Lower leg skin (tissue), 3 donors: ENCODE measurements around the gene GDF9.

Experiments
- CTCF ChIP-seq, 3 donors: fragments of 450-650 bp; IDR thresholded peaks; one replicate each; pipeline ENCODE4 v1.5.1; 2016; ENCODE audit warnings: antibody characterized with exemption in 3 of 3, mild to moderate bottlenecking in 3 of 3, moderate library complexity in 2 of 3
- POLR2A ChIP-seq, 2 donors: fragments of 450-650 bp; IDR thresholded peaks; one replicate each; pipeline ENCODE4 v1.6.1; 2016 to 2017; ENCODE audit warnings: antibody characterized with exemption in 2 of 2, mild to moderate bottlenecking in 1 of 2, moderate library complexity in 1 of 2

GRCh38 chr5:132840313-132840712 is 26.0 kb downstream of the GDF9 start:
- TF ChIP-seq POLR2A (IDR thresholded peaks at IDR 0.05), result no peak
- TF ChIP-seq CTCF (IDR thresholded peaks at IDR 0.05), result no peak
